HUES64 (cell line): ENCODE measurements around the gene RASGRF2.

ENCODE experiments used
- H3K27ac ChIP-seq: 2 replicates; pipeline ENCODE4 v1.7.0; 2013; ENCODE audit warnings: low read depth, low read length, inconsistent platforms
- H3K27me3 ChIP-seq: 2 replicates; pipeline ENCODE4 v1.6.1; 2013; ENCODE audit warnings: mild to moderate bottlenecking, low read length; ENCODE audit not compliant: insufficient read depth
- H3K36me3 ChIP-seq: 2 replicates; pipeline ENCODE4 v1.6.1; 2013; ENCODE audit warnings: mild to moderate bottlenecking, low read length; ENCODE audit not compliant: insufficient read depth
- H3K4me1 ChIP-seq: 2 replicates; pipeline ENCODE4 v1.6.1; 2013; ENCODE audit warnings: mild to moderate bottlenecking, low read length, moderate library complexity; ENCODE audit not compliant: insufficient read depth
- H3K4me3 ChIP-seq: 2 replicates; pipeline ENCODE4 v1.5.1; 2013; ENCODE audit warnings: mild to moderate bottlenecking, low read length, moderate library complexity
- H3K9ac ChIP-seq: 2 replicates; pipeline ENCODE4 v1.6.1; 2013; ENCODE audit warnings: mild to moderate bottlenecking, low read depth, low read length
- H3K9me3 ChIP-seq: 2 replicates; pipeline ENCODE4 v1.6.1; 2013; ENCODE audit warnings: low read depth, low read length; ENCODE audit not compliant: insufficient read depth
- WGBS: fragments of 150-250, 120-280 bp; methylation state at CpG from one replicate; pipeline ENCODE4 v1.1.7; 2013; ENCODE audit warnings: missing lambda C conversion rate; 5-methylcytosine and 5-hydroxymethylcytosine counted together

Gene RASGRF2

DNA sequence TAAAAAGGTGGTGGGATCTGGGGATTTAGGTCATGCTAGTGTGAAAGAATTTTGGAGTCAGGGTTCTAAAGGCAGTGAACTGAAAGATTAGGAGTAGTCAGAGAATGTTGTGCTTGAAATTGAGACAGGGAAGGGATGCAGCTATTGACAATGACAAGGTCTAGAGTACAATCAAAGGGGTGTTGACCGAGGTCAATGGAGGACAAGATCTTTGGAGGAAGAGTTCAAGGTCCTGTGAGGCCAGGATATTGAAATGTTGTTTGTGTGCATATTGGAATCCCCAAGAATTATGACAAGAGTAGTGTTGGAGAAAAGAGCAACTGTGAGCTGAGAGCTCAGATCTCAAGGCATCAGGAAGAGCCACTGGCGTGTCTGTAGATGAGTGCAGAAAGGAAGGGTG is 116.9 kb downstream of the RASGRF2 start:
- Histone ChIP-seq H3K27ac (no peak overlapping the region), H3K36me3 (peaks cover 31% of the 10 kb centered on the region), H3K4me3 (no peak overlapping the region), H3K4me1 (no peaks in the 10 kb centered on the region), H3K27me3 (no peaks in the 10 kb centered on the region), H3K9ac (no peak overlapping the region), H3K9me3 (peaks cover 9% of the 10 kb centered on the region; the same call in 1 of the 2 replicates)
- 96% methylated on average over 2 of the region's 2 CpGs for WGBS

DNA sequence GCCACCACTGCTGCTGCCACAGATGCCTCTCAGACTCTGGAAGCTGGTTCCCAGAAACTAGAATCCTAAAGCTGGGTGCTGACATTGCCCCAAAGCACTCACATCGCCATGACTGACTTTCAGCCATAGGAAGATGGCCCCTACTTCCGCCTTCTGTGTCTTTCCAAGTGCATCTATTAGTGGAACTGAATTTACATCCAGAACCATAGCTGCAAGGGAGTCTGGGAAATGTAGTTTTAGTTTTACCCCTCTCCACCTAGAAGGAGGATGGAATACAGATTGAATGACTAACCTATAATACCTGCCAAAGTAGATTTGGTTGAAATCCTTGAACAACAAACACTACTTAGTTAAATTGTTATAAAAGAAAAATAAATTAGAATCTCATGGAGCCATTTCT is 118.8 kb downstream of the RASGRF2 start:
- Histone ChIP-seq H3K36me3 (peaks cover 24% of the 10 kb centered on the region), H3K27ac (no peak overlapping the region), H3K9me3 (peaks cover 9% of the 10 kb centered on the region; the same call in 1 of the 2 replicates), H3K4me1 (no peaks in the 10 kb centered on the region), H3K4me3 (no peak overlapping the region), H3K9ac (no peak overlapping the region), H3K27me3 (no peaks in the 10 kb centered on the region)
- WGBS = 92% methylated on average over 2 of the region's 2 CpGs

DNA sequence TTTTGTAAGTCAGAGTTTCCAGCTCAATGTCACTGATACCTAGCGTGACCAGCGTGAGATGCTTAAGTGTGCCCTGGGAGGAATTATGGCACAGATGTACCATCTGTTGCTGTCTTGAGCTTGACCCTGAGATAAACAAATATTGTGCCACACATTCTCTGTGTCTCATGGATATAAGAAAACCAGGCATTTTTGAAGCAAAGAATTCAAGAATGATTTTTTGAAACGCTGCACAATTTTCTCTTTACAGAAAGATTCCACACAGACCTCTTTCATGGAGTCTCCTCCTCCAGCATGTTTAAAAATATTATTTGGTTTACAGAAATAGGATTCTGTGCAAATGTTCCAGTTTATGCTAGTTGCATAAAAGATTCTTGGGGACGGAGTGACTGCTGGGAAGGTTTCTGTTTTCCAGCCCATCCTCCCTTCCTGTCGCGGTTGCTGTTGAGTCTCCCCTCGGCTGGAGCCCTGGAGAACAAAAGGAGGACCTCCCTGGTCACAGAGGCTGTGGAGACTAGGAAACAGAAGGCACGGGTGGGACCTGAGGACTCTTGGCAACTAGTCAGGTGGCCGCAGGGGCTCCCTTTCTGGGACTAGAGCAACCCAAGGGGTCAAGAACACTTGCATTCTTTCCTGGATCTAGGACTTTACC is 120.8 kb downstream of the RASGRF2 start:
- no peak overlapping the region for H3K27ac ChIP-seq
- H3K27me3 ChIP-seq = no peaks in the 10 kb centered on the region
- H3K4me1 ChIP-seq = no peaks in the 10 kb centered on the region
- H3K4me3 ChIP-seq = no peak overlapping the region
- H3K9me3 ChIP-seq = peaks cover 9% of the 10 kb centered on the region; the same call in 1 of the 2 replicates
- WGBS = 90% methylated on average over 9 of the region's 9 CpGs
- H3K36me3 ChIP-seq = peaks cover 29% of the 10 kb centered on the region
- H3K9ac ChIP-seq = no peak overlapping the region

DNA sequence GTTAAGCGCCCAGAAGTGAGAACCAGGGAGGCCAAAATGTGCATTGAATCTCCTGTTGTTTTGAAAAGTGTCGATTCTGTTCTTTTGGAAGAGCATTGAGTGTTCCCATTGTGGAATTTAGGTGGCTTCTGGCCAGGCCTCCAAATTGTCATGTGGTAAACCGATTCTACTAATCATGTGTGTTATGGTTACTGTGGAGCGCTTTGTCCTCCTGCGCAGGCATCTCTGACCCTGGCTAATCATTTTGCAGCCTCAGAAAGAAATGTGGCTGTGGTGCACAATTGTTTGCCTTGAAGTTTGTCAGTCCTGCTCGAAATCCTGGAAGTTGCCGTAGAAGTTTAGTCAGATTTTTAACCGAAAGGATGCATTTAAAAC is 121.3 kb downstream of the RASGRF2 start:
- Histone ChIP-seq H3K36me3 (peaks cover 29% of the 10 kb centered on the region), H3K4me3 (no peak overlapping the region), H3K9ac (no peak overlapping the region), H3K4me1 (no peaks in the 10 kb centered on the region), H3K27ac (no peak overlapping the region), H3K9me3 (peaks cover 9% of the 10 kb centered on the region; the same call in 1 of the 2 replicates), H3K27me3 (no peaks in the 10 kb centered on the region)
- 94% methylated on average over 8 of the region's 8 CpGs for WGBS

DNA sequence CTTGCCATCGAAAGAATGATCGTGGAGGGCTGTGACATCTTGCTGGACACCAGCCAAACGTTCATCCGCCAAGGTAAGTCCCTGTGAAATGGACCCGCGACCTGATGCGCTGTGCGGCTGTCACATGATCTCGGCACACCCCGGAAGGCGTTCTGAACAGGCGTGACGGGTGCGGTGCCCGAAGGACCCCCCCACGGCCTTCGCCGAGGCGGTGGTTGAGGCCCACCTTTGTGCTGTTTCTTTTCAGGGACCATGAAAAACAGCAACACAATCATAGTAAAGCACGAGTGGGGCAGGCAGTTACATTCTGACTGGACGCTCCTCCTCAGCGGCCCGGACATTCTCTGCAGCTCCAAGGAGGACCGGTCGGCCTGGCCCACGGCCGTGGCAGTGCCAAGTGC is 126.7 kb downstream of the RASGRF2 start:
- no peaks in the 10 kb centered on the region for H3K4me1 ChIP-seq
- H3K9ac ChIP-seq = no peak overlapping the region
- H3K4me3 ChIP-seq = no peak overlapping the region
- H3K36me3 ChIP-seq = peaks cover 16% of the 10 kb centered on the region
- H3K27me3 ChIP-seq = no peaks in the 10 kb centered on the region
- no peaks in the 10 kb centered on the region for H3K9me3 ChIP-seq
- 96% methylated on average over 27 of the region's 27 CpGs for WGBS
- no peak overlapping the region for H3K27ac ChIP-seq

DNA sequence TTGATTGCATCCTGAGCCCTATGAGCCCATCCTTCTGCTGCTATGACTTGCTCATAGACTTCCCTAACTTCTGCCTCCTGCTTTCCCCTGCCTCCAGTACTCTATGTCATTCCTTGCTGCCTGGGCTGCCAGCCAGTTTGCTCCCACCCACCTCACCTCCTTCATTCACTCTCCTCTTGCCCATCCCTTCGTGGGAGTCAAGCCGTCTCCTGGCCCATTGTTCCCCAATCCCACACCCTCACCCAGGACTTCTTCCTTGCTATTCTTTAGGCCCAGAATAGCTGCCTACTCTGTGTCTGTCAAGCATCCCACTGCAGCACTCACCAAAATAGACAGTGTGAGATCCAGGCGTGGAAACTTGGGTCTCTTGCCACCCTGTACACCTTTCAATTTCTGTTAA is 131.0 kb downstream of the RASGRF2 start:
- Histone ChIP-seq H3K27ac (no peak overlapping the region), H3K4me1 (no peaks in the 10 kb centered on the region), H3K9me3 (no peaks in the 10 kb centered on the region), H3K9ac (no peak overlapping the region), H3K36me3 (peaks cover 10% of the 10 kb centered on the region; the same call in 1 of the 2 replicates), H3K4me3 (no peak overlapping the region), H3K27me3 (no peaks in the 10 kb centered on the region)
- 87% methylated on average over 3 of the region's 3 CpGs for WGBS

DNA sequence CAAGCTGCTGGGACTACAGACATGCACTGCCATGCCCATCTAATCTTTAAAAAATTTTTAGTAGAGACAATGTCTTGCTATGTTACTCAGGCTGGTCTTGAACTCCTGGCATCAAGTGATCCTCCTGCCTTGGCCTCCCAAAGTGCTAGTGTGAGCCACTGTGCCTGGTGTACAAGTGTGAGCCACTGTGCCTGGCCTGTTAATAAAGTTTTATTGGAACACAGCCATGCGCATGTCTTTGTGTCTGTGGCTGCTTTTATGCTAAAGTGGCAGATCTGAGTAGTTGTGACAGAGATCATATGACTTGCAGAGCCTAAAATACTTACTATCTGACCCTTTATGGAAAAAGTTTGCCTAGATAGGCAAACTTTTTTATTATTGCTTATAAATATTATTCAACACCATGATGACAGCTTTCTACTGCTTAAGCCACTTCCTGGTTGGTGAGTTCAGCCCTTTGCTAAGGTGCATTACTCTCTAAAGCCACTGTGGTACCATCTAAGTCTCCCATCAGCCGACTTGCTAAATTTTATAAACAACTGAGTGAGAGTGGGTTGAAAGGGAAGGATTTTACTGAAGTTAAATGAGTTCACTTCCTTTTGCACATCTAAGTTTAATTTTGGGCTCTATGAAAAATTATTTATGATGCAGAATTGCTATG is 133.5 kb downstream of the RASGRF2 start:
- H3K4me1 ChIP-seq = no peaks in the 10 kb centered on the region
- H3K27ac ChIP-seq = no peak overlapping the region
- H3K27me3 ChIP-seq = no peaks in the 10 kb centered on the region
- H3K9me3 ChIP-seq = no peaks in the 10 kb centered on the region
- no peaks in the 10 kb centered on the region for H3K36me3 ChIP-seq
- H3K9ac ChIP-seq = no peak overlapping the region
- H3K4me3 ChIP-seq = no peak overlapping the region
- WGBS = 96% methylated on average over 1 of the region's 2 CpGs

DNA sequence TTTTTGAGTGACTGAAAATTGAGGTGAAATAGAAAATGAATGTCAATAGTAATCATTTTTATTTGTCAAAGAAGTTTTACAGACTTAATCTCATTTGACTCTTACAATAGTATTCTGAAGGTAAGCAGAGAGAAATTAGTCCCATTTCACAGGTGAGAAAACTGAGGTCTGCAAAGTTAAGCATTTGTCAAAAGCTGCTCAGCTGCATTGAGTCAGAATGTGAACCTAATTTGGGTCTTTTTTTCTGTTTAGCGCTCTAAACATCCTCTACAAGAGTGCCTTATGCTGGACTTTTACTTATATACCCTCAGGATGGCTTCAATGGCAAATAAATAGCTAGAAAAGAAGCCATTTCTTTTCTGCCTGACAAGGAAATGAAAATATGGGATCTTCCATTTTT is 135.7 kb downstream of the RASGRF2 start:
- WGBS = 93% methylated on average over 1 of the region's 1 CpG
- H3K9me3 ChIP-seq = no peaks in the 10 kb centered on the region
- no peak overlapping the region for H3K9ac ChIP-seq
- H3K36me3 ChIP-seq = no peaks in the 10 kb centered on the region
- no peaks in the 10 kb centered on the region for H3K4me1 ChIP-seq
- no peak overlapping the region for H3K4me3 ChIP-seq
- no peak overlapping the region for H3K27ac ChIP-seq
- no peaks in the 10 kb centered on the region for H3K27me3 ChIP-seq

DNA sequence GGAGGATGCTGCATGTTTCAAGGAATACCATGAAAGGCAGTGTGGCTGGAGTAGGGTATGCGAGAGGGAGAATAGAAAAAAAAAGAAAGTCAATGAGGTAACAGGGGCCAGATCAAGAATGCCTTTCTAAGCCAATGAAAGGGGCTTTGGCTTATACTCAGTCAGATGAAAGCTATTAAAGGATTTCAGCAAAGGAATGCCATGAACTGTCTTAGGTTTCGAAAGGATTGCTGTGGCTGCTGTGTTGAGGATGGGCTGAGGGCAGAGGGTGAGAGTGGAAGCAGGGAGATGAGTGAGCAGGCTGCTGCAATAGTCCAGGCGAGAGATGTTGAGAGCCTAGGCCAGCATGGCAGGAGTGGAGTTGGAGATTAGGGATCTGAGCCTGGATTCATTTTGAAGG is 137.6 kb downstream of the RASGRF2 start:
- H3K4me3 ChIP-seq = no peak overlapping the region
- WGBS = 90% methylated on average over 3 of the region's 3 CpGs
- no peak overlapping the region for H3K27ac ChIP-seq
- H3K4me1 ChIP-seq = no peaks in the 10 kb centered on the region
- H3K36me3 ChIP-seq = no peaks in the 10 kb centered on the region
- H3K9ac ChIP-seq = no peak overlapping the region
- H3K27me3 ChIP-seq = no peaks in the 10 kb centered on the region
- H3K9me3 ChIP-seq = no peaks in the 10 kb centered on the region

DNA sequence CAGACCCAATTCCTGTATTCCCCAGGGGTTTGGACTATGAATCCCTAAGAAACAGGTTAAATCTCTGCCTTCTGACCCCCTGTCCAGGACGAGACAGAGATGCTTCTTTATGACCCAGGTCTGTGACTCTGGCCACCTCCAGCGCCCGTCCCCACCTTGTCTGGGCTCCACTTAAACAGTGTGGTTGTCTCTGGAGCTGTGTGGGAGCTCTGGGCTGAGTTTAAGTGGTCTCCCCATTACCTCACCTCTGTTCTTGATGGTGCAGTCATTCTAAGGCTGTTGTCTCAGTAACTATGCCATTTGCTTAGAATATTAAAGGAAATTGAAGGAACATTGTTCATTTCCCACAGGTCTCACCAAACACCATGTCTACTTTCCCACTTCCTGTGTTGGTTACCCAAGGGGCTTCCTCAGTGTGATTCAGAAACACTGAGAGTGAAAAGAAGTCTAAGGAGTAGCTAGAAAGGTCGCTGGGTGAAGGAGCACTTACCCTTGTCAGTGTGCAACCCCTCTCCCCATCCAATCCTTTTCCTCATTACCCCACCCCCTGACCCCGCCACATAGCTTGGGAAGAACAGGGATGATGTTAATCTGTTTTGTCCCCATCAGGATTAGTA is 145.2 kb downstream of the RASGRF2 start:
- H3K4me3 ChIP-seq = no peak overlapping the region
- H3K4me1 ChIP-seq = no peaks in the 10 kb centered on the region
- H3K27ac ChIP-seq = no peak overlapping the region
- no peaks in the 10 kb centered on the region for H3K27me3 ChIP-seq
- H3K9me3 ChIP-seq = no peaks in the 10 kb centered on the region
- no peak overlapping the region for H3K9ac ChIP-seq
- WGBS = 92% methylated on average over 3 of the region's 5 CpGs
- H3K36me3 ChIP-seq = no peaks in the 10 kb centered on the region

DNA sequence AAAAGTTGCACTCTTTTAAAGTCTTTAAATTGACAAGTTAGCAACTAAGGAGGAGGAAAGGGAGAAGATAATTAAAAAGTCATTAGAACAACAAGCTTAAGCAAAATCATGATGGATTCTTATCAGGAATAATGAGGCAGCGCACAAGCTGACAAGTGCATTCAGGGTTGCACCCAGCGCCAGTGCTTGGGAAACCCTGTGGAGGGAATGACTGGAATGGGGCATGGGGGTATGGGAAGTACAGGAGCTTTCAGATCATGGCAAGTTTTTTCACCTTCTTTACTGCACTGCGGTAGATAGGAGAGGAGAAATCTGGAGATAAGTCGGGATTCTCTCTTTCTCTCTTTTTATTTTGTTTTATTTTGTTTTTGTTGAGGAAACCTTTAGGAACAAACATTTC is 155.1 kb downstream of the RASGRF2 start:
- 0 out of 2 replicates have a peak, but pooled peaks cover 2% of the 10 kb centered on the region for H3K36me3 ChIP-seq
- H3K9me3 ChIP-seq = no peaks in the 10 kb centered on the region
- H3K9ac ChIP-seq = no peak overlapping the region
- WGBS = 81% methylated on average over 4 of the region's 4 CpGs
- no peak overlapping the region for H3K27ac ChIP-seq
- no peaks in the 10 kb centered on the region for H3K27me3 ChIP-seq
- H3K4me1 ChIP-seq = no peaks in the 10 kb centered on the region
- H3K4me3 ChIP-seq = no peak overlapping the region
